ENCODE measurements around the gene RAD51B.
A peak's percentile ranks its signal among the peaks of the same experiment; 100 is the strongest.

The RAD51B gene

GRCh38 chr14:68708343-68708742 lies 888.8 kb downstream of the RAD51B start:
- DNase-seq, result no peak

DNA sequence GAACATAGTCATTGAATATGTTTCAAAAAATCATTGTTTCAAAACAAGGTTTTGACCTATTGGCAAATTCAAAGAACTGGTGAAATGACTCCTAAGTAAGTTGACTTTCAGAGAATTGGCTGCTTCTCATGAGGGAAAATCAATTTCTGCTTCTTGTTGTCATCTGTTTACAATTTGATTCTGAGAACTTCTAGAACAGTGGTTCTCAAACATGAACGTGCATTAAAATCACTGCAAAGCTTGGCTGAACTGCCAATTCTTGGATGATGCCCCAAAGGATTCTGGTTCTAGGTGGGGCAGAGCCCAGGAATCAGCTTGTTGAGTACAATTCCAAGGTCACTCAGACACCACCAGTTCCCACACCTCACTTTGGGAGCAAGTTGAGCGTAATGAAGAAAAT lies 889.4 kb downstream of the RAD51B start:
- no peak for DNase-seq

- DNase-seq, result no peak
Measured at GRCh38 chr14:68710776-68711175, 891.2 kb downstream of the RAD51B start.

DNA sequence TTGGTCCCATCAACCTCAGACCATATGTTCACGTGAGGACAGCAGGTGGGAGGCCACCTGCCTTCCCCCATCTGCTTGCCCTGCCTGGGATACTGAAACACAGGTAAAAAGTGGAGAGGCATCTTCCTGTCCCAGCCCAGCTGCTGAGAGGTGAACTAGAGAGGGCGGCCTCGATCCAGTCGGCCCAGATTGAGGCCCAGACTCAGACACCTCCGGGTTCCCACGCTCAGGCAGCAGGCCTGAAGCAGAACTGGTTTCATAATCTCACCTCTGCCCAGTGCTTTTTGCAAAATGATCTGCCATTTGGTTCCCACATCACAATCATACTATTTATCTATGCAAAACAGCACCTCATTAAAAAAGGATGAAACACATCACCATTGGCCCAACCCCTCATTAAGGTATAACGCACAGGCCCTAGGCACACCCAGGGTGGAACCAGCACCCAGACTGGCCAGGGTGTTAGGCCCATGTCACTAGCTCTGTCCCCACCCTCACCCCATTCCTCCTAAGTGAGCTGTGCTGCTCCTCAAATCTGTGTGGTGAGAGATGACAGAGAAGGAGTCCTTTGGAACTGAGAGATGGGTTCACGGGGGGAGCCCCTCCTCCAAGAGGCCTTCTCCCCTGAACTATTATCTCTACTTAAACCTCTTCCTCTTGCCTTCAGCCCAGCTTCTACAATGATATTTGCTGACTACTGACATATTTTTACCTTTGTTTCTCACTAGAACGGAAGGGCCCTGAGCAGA lies 892.2 kb downstream of the RAD51B start:
- DNase-seq, result no peak

- DNase-seq, result no peak
Measured at GRCh38 chr14:68712703-68713370, 893.3 kb downstream of the RAD51B start.

DNA sequence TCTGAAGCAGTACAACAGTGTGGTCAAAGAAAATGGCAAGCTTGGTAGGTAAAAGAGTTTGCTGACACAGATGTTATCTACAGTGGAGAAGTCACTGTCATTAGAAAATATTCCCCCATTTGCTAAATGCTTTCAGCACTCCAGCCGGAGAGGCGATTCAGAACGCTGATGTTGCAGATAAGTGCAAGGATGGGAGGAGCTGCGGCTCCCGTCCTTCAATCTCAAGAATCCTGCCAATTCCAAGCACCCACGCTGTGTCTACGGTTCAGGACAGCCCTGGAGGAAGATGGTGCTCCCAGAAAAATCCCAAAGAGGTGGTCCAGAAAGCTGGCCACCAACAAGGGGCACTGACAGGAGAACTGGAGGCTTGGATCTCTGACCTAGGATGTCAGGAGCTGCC lies 894.2 kb downstream of the RAD51B start:
- DNase-seq, result no peak

DNA sequence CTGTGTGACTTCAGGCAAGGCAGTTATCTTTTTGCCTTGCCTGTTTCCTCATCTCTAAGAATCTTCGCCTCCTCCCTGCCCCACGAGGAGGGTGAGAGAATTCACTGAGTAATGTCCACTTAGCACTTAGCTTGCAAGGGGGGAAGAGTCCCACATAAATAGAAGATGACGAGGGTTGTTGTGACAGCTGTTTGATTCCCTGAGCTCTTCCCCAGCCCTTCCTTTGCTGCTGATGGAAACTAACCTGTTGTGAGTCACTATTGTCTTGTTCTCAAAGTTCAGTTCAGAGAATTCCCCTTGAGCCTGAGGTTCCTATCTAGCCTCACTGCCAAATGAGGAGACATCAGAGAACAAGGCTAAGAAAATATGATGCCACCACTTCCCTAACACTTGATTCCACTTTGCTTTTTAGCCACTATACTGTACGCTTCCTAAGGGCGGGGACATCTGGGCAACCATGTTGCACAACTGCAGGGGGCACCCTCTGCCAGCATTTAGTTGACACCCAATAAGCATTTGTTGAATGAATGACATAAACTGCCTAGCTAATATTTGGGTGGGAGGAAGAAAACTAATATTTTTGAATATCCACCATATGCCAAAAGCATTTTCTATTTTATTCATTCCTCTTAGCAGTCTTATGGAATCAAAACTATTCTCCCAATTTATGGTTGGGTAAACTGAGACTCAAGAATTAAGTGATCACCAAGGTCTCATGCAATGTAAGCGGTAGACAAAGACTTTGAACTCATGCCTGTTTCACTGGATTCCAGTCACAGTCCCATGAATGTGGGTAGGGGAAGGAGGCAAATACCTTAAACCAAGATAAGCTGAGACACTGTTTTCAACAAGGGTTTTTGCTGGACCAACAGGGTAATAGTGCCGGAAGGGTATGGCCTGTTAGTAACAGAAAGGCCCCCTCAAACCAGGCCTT lies 895.7 kb downstream of the RAD51B start:
- DNase-seq, result peak; percentile 41

- no peak for DNase-seq
Measured at GRCh38 chr14:68716698-68717097, 897.1 kb downstream of the RAD51B start.

DNA sequence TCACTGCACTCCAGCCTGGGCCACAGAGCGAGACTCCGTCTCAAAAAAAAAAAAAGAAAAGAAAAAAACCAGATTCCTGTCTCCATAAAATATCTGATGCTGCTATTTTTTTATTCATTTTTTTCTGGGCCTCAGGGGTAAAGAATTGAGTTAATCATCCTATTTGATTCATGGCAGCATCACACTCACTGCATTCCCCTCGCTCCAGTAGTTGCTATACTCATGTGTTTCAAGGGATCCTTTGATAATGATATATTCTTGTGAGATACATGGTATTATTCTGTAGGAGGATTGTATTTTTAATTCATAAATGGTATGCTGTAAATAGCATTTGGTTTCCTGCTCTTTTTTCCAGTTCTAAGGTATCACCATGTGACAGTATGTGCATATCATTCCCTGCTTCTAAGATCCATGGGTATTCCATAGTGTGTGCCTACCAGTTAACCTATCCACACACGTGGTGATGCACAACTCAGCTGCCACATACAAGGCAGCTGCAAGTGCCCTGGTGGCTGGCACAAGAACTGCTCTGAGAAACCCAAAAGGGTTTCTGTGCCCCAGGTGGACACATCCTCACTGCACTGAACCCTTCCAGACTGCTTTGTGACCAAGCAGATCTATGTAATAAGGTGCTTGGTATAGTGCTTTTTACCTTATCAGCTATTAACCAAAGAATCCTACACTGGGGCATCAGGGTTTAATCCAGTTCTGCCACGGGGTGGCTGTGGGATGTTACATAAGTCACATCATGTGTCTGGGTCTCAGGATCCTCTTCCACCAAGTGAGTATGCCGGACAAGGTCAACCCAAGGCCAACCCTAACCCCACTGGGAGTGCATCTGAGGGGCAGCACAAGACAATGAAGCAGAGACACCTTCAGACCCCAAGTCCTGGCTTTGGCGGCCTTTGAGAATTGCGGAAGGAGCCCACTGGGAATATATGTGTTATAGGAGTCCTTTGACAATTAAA lies 898.7 kb downstream of the RAD51B start:
- DNase-seq, result peak; percentile 22

GRCh38 chr14:68719634-68720384 lies 900.2 kb downstream of the RAD51B start:
- no peak for DNase-seq

DNA sequence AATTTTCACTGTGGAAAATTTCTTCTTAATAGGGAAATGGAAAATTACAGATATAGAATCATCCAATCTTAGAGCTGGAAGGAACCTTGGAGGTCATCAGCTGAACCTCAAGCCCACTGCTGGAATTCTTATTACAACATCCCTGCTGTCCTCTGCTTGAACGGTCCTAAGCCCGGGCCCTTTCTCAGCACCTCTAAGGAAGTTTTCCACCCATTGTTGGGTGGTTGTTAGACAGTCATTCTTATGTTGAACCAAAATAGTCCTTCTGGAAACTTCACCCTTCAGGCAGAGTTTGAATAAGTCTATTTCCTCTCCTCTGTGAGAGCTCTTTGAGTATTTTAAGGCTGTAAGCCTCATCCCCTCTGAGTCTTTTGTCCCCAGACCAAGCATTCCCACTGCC lies 902.6 kb downstream of the RAD51B start:
- no peak for DNase-seq

DNA sequence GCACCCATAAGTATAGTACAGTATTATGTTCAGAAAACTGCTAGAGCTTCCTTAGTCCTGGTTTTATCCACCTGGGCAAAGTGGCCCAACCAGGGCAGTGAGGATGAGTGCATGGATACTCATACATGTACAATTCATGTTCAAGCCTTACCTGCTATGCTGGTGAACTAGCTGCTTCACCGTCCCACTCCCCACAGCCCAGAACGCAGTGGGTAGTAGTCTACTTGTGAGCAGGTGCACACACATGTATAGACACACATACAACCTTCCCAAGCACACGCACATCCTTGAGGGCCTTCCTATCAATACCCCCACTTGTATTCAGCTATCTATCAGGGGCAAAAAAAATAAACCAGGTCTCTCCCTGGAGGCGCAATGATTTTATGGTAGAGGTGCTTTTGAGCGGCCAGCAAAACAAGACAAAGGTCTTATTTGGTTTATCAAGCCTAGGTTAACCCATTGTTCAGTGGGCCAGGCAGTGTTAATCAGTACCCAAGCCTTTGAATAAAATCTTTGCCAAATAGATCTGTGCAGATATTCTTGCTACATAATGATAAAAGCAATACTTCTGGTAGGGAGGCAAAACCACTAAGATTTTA lies 903.5 kb downstream of the RAD51B start:
- no peak for DNase-seq

DNA sequence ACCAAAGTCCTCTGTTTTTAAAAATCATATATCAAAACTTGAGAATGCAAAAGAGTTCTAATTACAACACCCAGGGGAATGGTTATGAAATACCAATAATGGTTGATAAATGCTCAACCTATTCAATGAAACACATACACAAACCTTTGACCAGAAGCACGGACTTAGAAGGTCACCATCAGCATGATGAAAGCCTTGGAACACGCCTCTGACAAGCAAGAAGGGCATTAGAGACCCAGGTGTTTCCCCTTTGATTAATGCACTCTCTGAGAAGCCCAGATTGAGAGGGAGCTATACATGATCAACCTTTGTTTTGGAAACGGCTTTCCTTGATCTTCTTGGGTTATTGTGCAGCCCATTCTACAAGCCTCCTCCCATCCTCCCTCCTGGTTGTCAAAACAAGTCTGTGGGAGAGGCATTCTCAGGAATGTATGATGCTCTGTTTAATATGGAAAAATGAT lies 904.3 kb downstream of the RAD51B start:
- no peak for DNase-seq

DNA sequence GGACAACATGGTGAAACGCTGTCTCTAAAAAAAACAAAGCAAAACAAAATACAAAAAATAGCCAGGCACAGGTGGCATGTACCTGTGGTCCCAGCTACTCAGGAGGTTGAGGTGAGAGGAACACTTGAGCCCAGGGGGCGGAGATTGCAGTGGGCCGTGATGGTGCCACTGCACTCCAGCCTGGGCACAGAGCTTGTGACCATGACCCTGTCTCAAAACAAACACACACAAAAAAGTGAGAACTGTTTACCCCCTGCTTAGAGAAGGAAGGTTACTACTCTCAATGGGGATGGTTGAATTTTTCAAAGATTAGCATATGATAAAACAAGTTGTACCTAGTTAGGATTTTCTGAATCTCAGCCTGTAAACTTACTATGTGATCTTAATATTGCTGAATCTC lies 905.3 kb downstream of the RAD51B start:
- DNase-seq, result no peak

- no peak for DNase-seq
Measured at GRCh38 chr14:68726093-68726695, 906.6 kb downstream of the RAD51B start.

DNA sequence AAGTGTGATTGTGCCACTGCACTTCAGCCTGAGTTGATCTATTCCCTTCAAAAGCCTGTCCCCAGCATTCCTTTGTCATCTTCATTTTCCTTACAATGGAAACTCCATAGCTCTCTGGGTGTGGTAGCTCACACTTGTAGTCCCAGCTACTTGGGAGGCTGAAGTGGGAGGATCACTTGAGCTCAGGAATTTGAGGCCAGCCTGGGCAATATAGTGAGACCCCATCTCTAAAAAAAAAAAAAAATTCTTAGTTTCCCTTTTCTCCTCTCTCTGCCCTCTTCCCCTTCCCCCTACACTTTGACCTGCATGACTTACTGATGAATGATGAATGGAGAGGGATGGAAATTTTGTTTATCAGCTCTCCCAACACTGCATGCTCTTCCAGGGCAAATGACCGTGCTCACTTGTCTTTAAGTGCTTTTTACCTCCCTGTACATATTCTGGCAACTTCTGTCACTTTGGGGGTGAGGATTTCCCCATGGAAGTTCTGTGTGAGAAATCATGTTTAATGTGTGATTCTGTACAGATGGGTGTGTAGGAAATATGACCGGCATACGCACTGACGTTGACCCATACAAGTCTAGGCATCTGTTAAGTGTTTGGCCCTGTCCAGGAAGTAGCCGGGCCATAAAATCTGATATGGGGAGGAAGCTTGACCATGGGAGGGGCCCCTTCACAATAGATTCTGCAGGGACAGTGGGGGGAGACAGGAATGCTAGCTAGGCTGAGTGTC lies 907.9 kb downstream of the RAD51B start:
- DNase-seq, result no peak

GRCh38 chr14:68728342-68729106 lies 908.9 kb downstream of the RAD51B start:
- DNase-seq, result no peak

- no peak for DNase-seq
Measured at GRCh38 chr14:68729556-68729955, 910.0 kb downstream of the RAD51B start.

DNA sequence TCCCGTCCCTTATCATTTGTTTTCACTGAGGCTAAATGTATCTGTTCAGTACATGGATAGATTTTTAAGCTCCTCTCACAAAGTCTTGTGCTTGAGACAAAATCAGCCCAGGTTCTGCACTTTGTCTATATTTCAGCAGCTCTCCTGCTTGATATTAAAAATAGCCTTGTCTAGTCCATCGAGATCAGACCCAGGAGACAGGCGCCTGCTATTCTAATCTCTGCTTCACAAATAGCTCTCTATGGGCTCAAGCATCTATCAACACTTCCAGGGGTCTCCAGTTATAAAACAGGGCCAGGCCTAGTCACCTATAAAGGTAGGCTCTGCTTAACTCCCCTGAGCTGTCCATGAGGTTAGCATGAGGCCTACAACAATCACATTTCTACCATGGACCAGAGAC lies 910.8 kb downstream of the RAD51B start:
- no peak for DNase-seq

Measured in HCEC 1CT (cell line).